Heart left ventricle (tissue), 13 donors: ENCODE results near the gene LPCAT1.

Source experiments
- CTCF ChIP-seq, 12 donors: fragments of 200-600 bp; sonication (generic) in 4 of 12; IDR thresholded peaks; one replicate each; pipeline versions ENCODE4 v1.5.0 to v1.8.0; 2018 to 2022; ENCODE audit warnings: antibody characterized with exemption in 12 of 12, mild to moderate bottlenecking in 5 of 12
- POLR2A ChIP-seq, 2 donors: fragments of 450-650 bp; IDR thresholded peaks; one replicate each; pipeline ENCODE4 v1.6.1; 2017; ENCODE audit warnings: antibody characterized with exemption in 2 of 2, mild to moderate bottlenecking in 2 of 2, moderate library complexity in 2 of 2
- donor health status: ischemic (EF 13 %, LVEDD 7.1; RV severe dilation, severe dysfunction).
- donor health status: DM: no; HTN: yes; CAD: no.
- donor health status: DM: no; HTN: no; CAD: no.
- donor health status: ischemic (EF 25% LVEDD 6.9; RV normal size, moderate dysfunction).
- donor health status: ischemic (EF 25% LVEDD 5.7; RV mildly dilated, moderate dysfunction).
- donor health status: ischemic (EF 35%, LVEDD 5.7; RV mildly dilated, moderate dysfunction).
- donor health status: nonischemic (EF 11% LVEDD 7.7; RV severe dilation, severe dysfunction).
- donor health status: DM: yes; HTN: yes; CAD: no.
- donor health status: PGD.
- donor health status: ischemic (EF 29% LVEDD 5.4; RV normal size, mild dysfunction).
- donor health status: nonischemic (EF 23%, LVEDD 6.1; RV moderate dilation, normal function).

GRCh38 chr5:1555011-1555807 lies 31.4 kb upstream of the LPCAT1 start:
- TF ChIP-seq CTCF (IDR thresholded peaks at IDR 0.05): no peak
- TF ChIP-seq POLR2A (IDR thresholded peaks at IDR 0.05): no peak
